ENCODE measurements around the gene NUP42.

NUP42 gene

GRCh38 chr7:23226844-23227450, 45.1 kb downstream of the NUP42 start:
- TF ChIP-seq EZH2phosphoT487 (IDR thresholded peaks at IDR 0.05; ENCODE audit: borderline replicate concordance) (no peak), CTCF (conservative IDR thresholded peaks at IDR 0.05; ENCODE audit: low read length) (no peak)
- no peak overlapping the region for H2AFZ ChIP-seq (ENCODE audit: low read length)
- no peaks in the 10 kb centered on the region for H3K36me3 ChIP-seq (ENCODE audit: insufficient read depth, low read length)
- H3F3A ChIP-seq (ENCODE audit: low read depth), result no peaks in the 10 kb centered on the region
- H3K9me2 ChIP-seq (replicated peaks; ENCODE audit: low read depth, low read length), result no peaks in the 10 kb centered on the region
- H3K4me2 ChIP-seq (ENCODE audit: low read depth, low read length, poor library complexity, severe bottlenecking), result no peak overlapping the region
- no peak overlapping the region for H3K9ac ChIP-seq (ENCODE audit: low read depth, low read length, poor library complexity, severe bottlenecking)
- H4K20me1 ChIP-seq (ENCODE audit: insufficient read depth, low read length, poor library complexity, severe bottlenecking), result no peaks in the 10 kb centered on the region
- no peaks in the 10 kb centered on the region for H3K4me1 ChIP-seq (ENCODE audit: insufficient read depth, low read length, poor library complexity, severe bottlenecking)
- H3K79me2 ChIP-seq (ENCODE audit: insufficient read depth, low read length), result no peaks in the 10 kb centered on the region
- no peak overlapping the region for H3K4me3 ChIP-seq (ENCODE audit: low read length, poor library complexity, severe bottlenecking)
- no peaks in the 10 kb centered on the region for H3K27me3 ChIP-seq (ENCODE audit: insufficient read depth, low read length, poor library complexity, severe bottlenecking)
- no peaks in the 10 kb centered on the region for H3K9me3 ChIP-seq (ENCODE audit: insufficient read depth, low read depth, low read length)

GRCh38 chr7:23228412-23228811, 46.6 kb downstream of the NUP42 start:
- Histone ChIP-seq H3K9me2 (replicated peaks; ENCODE audit: low read depth, low read length) (no peaks in the 10 kb centered on the region), H3K27me3 (ENCODE audit: insufficient read depth, low read length, poor library complexity, severe bottlenecking) (no peaks in the 10 kb centered on the region), H3K4me2 (ENCODE audit: low read depth, low read length, poor library complexity, severe bottlenecking) (no peak overlapping the region), H4K20me1 (ENCODE audit: insufficient read depth, low read length, poor library complexity, severe bottlenecking) (no peaks in the 10 kb centered on the region), H3K4me1 (ENCODE audit: insufficient read depth, low read length, poor library complexity, severe bottlenecking) (peaks cover 3% of the 10 kb centered on the region), H2AFZ (ENCODE audit: low read length) (no peak overlapping the region), H3K9ac (ENCODE audit: low read depth, low read length, poor library complexity, severe bottlenecking) (no peak overlapping the region), H3K79me2 (ENCODE audit: insufficient read depth, low read length) (no peaks in the 10 kb centered on the region), H3F3A (ENCODE audit: low read depth) (no peaks in the 10 kb centered on the region), H3K4me3 (ENCODE audit: low read length, poor library complexity, severe bottlenecking) (no peak overlapping the region), H3K9me3 (ENCODE audit: insufficient read depth, low read depth, low read length) (no peaks in the 10 kb centered on the region), H3K36me3 (ENCODE audit: insufficient read depth, low read length) (no peaks in the 10 kb centered on the region)
- TF ChIP-seq CTCF (conservative IDR thresholded peaks at IDR 0.05; ENCODE audit: low read length) (no peak), EZH2phosphoT487 (IDR thresholded peaks at IDR 0.05; ENCODE audit: borderline replicate concordance) (no peak)

- Histone ChIP-seq H2AFZ (ENCODE audit: low read length) (no peak overlapping the region), H3K36me3 (ENCODE audit: insufficient read depth, low read length) (no peaks in the 10 kb centered on the region), H3K4me1 (ENCODE audit: insufficient read depth, low read length, poor library complexity, severe bottlenecking) (peaks cover 3% of the 10 kb centered on the region), H3K27me3 (ENCODE audit: insufficient read depth, low read length, poor library complexity, severe bottlenecking) (no peaks in the 10 kb centered on the region), H3K9me3 (ENCODE audit: insufficient read depth, low read depth, low read length) (no peaks in the 10 kb centered on the region), H3K4me3 (ENCODE audit: low read length, poor library complexity, severe bottlenecking) (no peak overlapping the region), H3K9ac (ENCODE audit: low read depth, low read length, poor library complexity, severe bottlenecking) (no peak overlapping the region), H3F3A (ENCODE audit: low read depth) (no peaks in the 10 kb centered on the region), H4K20me1 (ENCODE audit: insufficient read depth, low read length, poor library complexity, severe bottlenecking) (no peaks in the 10 kb centered on the region), H3K9me2 (replicated peaks; ENCODE audit: low read depth, low read length) (no peaks in the 10 kb centered on the region), H3K79me2 (ENCODE audit: insufficient read depth, low read length) (no peaks in the 10 kb centered on the region), H3K4me2 (ENCODE audit: low read depth, low read length, poor library complexity, severe bottlenecking) (no peak overlapping the region)
- no peak for TF ChIP-seq CTCF (conservative IDR thresholded peaks at IDR 0.05; ENCODE audit: low read length)
- TF ChIP-seq EZH2phosphoT487 (IDR thresholded peaks at IDR 0.05; ENCODE audit: borderline replicate concordance), result no peak
Measured at GRCh38 chr7:23230641-23231101, 48.8 kb downstream of the NUP42 start.

Measured in Loucy (cell line).